HepG2 (cell line): Measurements from ENCODE around the gene EYA2. TPM values are rescaled to one million over a fixed set of nuclear protein-coding genes. Genes with fewer than 3 reads are reported as not detected.

Experiments
- ATAC-seq: fragments of 200-7000 bp; cut with Tn5 transposase; 3 replicates; pipeline ENCODE4 v1.9.1; 2020; ENCODE audit warnings: mild to moderate bottlenecking, moderate library complexity
- BruUV-seq: library from RNA; stranded (reverse); fragments of 400-500 nt; replicated peaks from 2 replicates; lab custom pipeline; 2021; lab: Mats Ljungman, UMichigan
- CTCF ChIA-PET: fragments of 300-600 bp; formaldehyde crosslinking; extraction: SDS; loops from one replicate; lab custom pipeline; 2021; ENCODE audit warnings: low total read pairs, inconsistent platforms, low intra/inter-chr PET ratio; lab: Yijun Ruan, JAX
- POLR2A ChIA-PET: fragments of 350-600 bp; sonication (Branson Sonifier 250); formaldehyde crosslinking; loops from one replicate; lab custom pipeline; 2020; ENCODE audit warnings: antibody characterized with exemption, inconsistent platforms; lab: Yijun Ruan, JAX
- DNase-seq: peaks from one replicate; pipeline ENCODE4 v3.0.0-alpha.2; 2015; ENCODE audit warnings: low spot score
- FAIRE-seq: peaks from 3 replicates; lab custom pipeline; 2011; peaks lifted over from hg19 to GRCh38; lab: Jason Lieb, UNC
- H2AFZ ChIP-seq: one replicate; pipeline ENCODE4 v1.6.1; 2011; ENCODE audit warnings: low read length, inconsistent platforms
- H3K27ac ChIP-seq: fragments of 300-600 bp; 3 replicates; pipeline ENCODE4 v1.8.0; 2011; ENCODE audit warnings: mixed run types, mild to moderate bottlenecking, mixed read lengths, low read length, inconsistent platforms; ENCODE audit not compliant: insufficient read depth; ENCODE audit errors: extremely low read length
- H3K27me3 ChIP-seq, 2 experiments: fragments of 200-600 bp in 1 of 2; 2 replicates in 1 of 2; 3 replicates in 1 of 2; pipeline versions ENCODE4 v1.6.0 to v1.8.0; 2011; ENCODE audit warnings: low read length in 2 of 2, mild to moderate bottlenecking in 2 of 2, moderate library complexity in 2 of 2, inconsistent platforms in 1 of 2; ENCODE audit not compliant: insufficient read depth in 2 of 2, control insufficient read depth in 1 of 2
- H3K36me3 ChIP-seq, 2 experiments: fragments of 200-600 bp in 1 of 2; replicated peaks in 1 of 2; 2 replicates in 1 of 2; 3 replicates in 1 of 2; pipeline versions ENCODE4 v1.5.1 to v1.8.0; 2011; ENCODE audit warnings: low read length in 2 of 2, inconsistent platforms in 1 of 2; ENCODE audit not compliant: insufficient read depth in 2 of 2, control insufficient read depth in 1 of 2
- H3K4me1 ChIP-seq: 2 replicates; pipeline ENCODE4 v1.5.1; 2012; ENCODE audit warnings: low read length, inconsistent platforms; ENCODE audit not compliant: insufficient read depth
- H3K4me2 ChIP-seq: 2 replicates; pipeline ENCODE4 v1.6.0; 2011; ENCODE audit warnings: low read depth, low read length, inconsistent platforms
- H3K4me3 ChIP-seq, 3 experiments: fragments of 200-600 bp in 1 of 3; sonication (generic), shearing (Covaris generic) in 1 of 3; replicated peaks in 1 of 3; 2 replicates each; pipeline ENCODE4 v1.5.1; 2011 to 2016; ENCODE audit warnings: low read length in 3 of 3, inconsistent platforms in 2 of 3, low read depth in 2 of 3, mild to moderate bottlenecking in 2 of 3, control low read depth in 1 of 3, mixed read lengths in 1 of 3; ENCODE audit not compliant: insufficient read depth in 1 of 3
- H3K79me2 ChIP-seq: one replicate; pipeline ENCODE4 v1.6.1; 2011; ENCODE audit warnings: low read length, inconsistent platforms; ENCODE audit not compliant: insufficient read depth
- H3K9ac ChIP-seq: 2 replicates; pipeline ENCODE4 v1.6.0; 2011; ENCODE audit warnings: mild to moderate bottlenecking, low read depth, low read length, inconsistent platforms; ENCODE audit not compliant: insufficient read depth
- H3K9me3 ChIP-seq: 2 replicates; pipeline ENCODE4 v1.5.1; 2012; ENCODE audit warnings: mild to moderate bottlenecking, low read length
- H4K20me1 ChIP-seq: 2 replicates; pipeline ENCODE4 v1.6.0; 2011; ENCODE audit warnings: inconsistent platforms, mild to moderate bottlenecking, low read length, moderate library complexity; ENCODE audit not compliant: insufficient read depth
- BCL6 ChIP-seq: IDR thresholded peaks from 2 replicates; pipeline ENCODE4 v1.6.1; 2016; ENCODE audit warnings: missing genetic modification reagents, missing compliant biosample characterization
- CENPBD1 ChIP-seq: sonication (generic); formaldehyde crosslinking; IDR thresholded peaks from 2 replicates; pipeline ENCODE4 v1.8.0; 2022; ENCODE audit warnings: missing genetic modification reagents, low read depth, mild to moderate bottlenecking, borderline replicate concordance
- EP300 ChIP-seq, 3 experiments: sonication (generic) in 1 of 3; formaldehyde crosslinking in 1 of 3; IDR thresholded peaks; 2 replicates each; pipeline versions ENCODE4 v1.5.1 to v1.6.1; 2011 to 2020; ENCODE audit warnings: low read depth in 2 of 3, low read length in 2 of 3, borderline replicate concordance in 1 of 3, improper control_type of control experiment in 1 of 3, mild to moderate bottlenecking in 1 of 3, missing genetic modification reagents in 1 of 3, moderate library complexity in 1 of 3
- HNF4A ChIP-seq: sonication (generic); formaldehyde crosslinking; IDR thresholded peaks from 2 replicates; pipeline ENCODE4 v1.4.0; 2020; ENCODE audit warnings: missing genetic modification reagents
- HNF4G ChIP-seq, 2 experiments: sonication (generic) in 1 of 2; formaldehyde crosslinking in 1 of 2; IDR thresholded peaks; 2 replicates each; pipeline versions ENCODE4 v1.4.0 to v1.6.1; 2011 to 2020; ENCODE audit warnings: borderline replicate concordance in 2 of 2, low read depth in 2 of 2, mild to moderate bottlenecking in 2 of 2, low read length in 1 of 2, missing genetic modification reagents in 1 of 2, moderate library complexity in 1 of 2
- PITX1 ChIP-seq: sonication (generic); formaldehyde crosslinking; IDR thresholded peaks from 2 replicates; pipeline ENCODE4 v1.5.1; 2020; ENCODE audit warnings: mild to moderate bottlenecking, missing genetic modification reagents
- POLR2G ChIP-seq: fragments of 200-400 bp; formaldehyde crosslinking; IDR thresholded peaks from 2 replicates; pipeline ENCODE4 v1.6.1; 2018; ENCODE audit warnings: mild to moderate bottlenecking, low read depth, low read length, moderate library complexity
- RARA ChIP-seq: IDR thresholded peaks from 2 replicates; pipeline ENCODE4 v1.6.1; 2016; ENCODE audit warnings: missing genetic modification reagents, missing compliant biosample characterization
- RBM22 ChIP-seq: fragments of 200-400 bp; formaldehyde crosslinking; optimal IDR thresholded peaks from 2 replicates; pipeline ENCODE3; 2017; ENCODE audit warnings: mild to moderate bottlenecking, low read length, moderate library complexity
- ZNF292 ChIP-seq: sonication (generic); formaldehyde crosslinking; IDR thresholded peaks from 2 replicates; pipeline ENCODE4 v1.8.1; 2022; ENCODE audit warnings: mild to moderate bottlenecking, low read depth, missing genetic modification reagents, borderline replicate concordance
- ZNF501 ChIP-seq: sonication (generic); formaldehyde crosslinking; IDR thresholded peaks from 2 replicates; pipeline ENCODE4 v1.5.1; 2020; ENCODE audit warnings: mild to moderate bottlenecking, moderate library complexity, missing genetic modification reagents
- ZNF580 ChIP-seq: IDR thresholded peaks from 2 replicates; pipeline ENCODE4 v1.6.1; 2016; ENCODE audit warnings: low read depth, borderline replicate concordance
- ZSCAN30 ChIP-seq: sonication (generic); formaldehyde crosslinking; IDR thresholded peaks from 2 replicates; pipeline ENCODE4 v1.5.0; 2020; ENCODE audit warnings: mild to moderate bottlenecking, missing genetic modification reagents
- WGBS: methylation state at CpG from one replicate; pipeline ENCODE4 v1.1.6; 2017; ENCODE audit warnings: low lambda C conversion rate; 5-methylcytosine and 5-hydroxymethylcytosine counted together
- in situ Hi-C: cut with HindIII; loops from 2 replicates; pipeline ENCODE4 v1.10.0; 2017; ENCODE audit warnings: low pct_unique_long_range_greater_than_20kb; ENCODE audit not compliant: extremely low pct_ligation_motif_present
- intact Hi-C: fragments of 100-400 bp; cut with micrococcal nuclease; formaldehyde crosslinking; loops from one replicate; pipeline ENCODE4 v1.10.0; 2022; ENCODE audit not compliant: unreplicated experiment
- polyA plus RNA-seq, 8 experiments: library from polyadenylated mRNA; depleted of rRNA in 3 of 8; stranded (reverse) in 7 of 8; unstranded in 1 of 8; fragments of >200 nt; fragmentation: Illumina TruSeq in 4 of 8; extraction: Trizol in 4 of 8; gene quantifications; 2 replicates each; pipeline versions ENCODE4 v1.2.1 to v1.2.3, GENCODE V29; 2011 to 2016; ENCODE audit warnings: low read depth in 4 of 8, missing spikeins in 1 of 8, mixed read lengths in 1 of 8; ENCODE audit not compliant: insufficient read depth in 1 of 8
- total RNA-seq, 5 experiments: library from RNA; depleted of rRNA; stranded (reverse); fragments of >200 nt; fragmentation: Illumina TruSeq; extraction: Trizol; gene quantifications; 2 replicates each; pipeline ENCODE4 v1.2.3, GENCODE V29; 2016; ENCODE audit warnings: low read depth in 1 of 5
- TF ChIP-seq, protein P1 (sequence below): sonication (generic); formaldehyde crosslinking; IDR thresholded peaks from 2 replicates; pipeline ENCODE4 v1.4.0; 2020; ENCODE audit warnings: missing genetic modification reagents
- TF ChIP-seq, protein P2 (sequence below): fragments of 450-650 bp; IDR thresholded peaks from 2 replicates; pipeline ENCODE4 v1.6.1; 2016

The EYA2 gene
- total and polyA plus RNA-seq, 2 of the 13 experiments (the other 11 are each of a cell fraction or from before 2014, with no cell fraction given), result not detected

DNA sequence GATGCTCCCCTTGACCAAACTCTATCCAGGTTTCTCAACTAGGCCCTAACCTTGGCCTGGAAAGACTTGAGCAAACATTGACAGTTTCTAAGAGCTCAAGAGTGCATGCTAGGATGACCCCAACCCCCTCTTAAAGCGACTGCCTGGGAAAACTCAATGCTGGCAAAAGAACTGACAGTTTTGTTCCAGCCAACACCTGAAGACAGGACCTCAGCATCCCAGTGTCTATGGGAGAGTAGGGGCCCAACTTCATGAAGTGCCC lies 341.9 kb downstream of the EYA2 start:
- 53% methylated on average over 1 of the region's 1 CpG for WGBS
- ChIA-PET CTCF (no interaction called here), POLR2A (interaction anchor here (0.6 to 1.3 kb wide), 3 partner anchors 120 to 182 kb away, joined by 3 to 5 read pairs (median 4); partner anchors contain the start of gene ZMYND8)
- no peak overlapping the region for H2AFZ ChIP-seq
- H3K9me3 ChIP-seq, result no peaks in the 10 kb centered on the region
- in situ Hi-C loops (no loop called here), intact Hi-C loops (no loop called here)
- peak overlapping the region; percentile 7 for H3K27ac ChIP-seq
- H3K27me3 ChIP-seq, result no peaks in the 10 kb centered on the region
- FAIRE-seq (peak; percentile 62), ATAC-seq (no peak), DNase-seq (no peak)
- H3K79me2 ChIP-seq, result peaks cover 6% of the 10 kb centered on the region
- H3K4me2 ChIP-seq, result no peak overlapping the region
- TF ChIP-seq BCL6 (CRISPR knock-in tag) (peak; percentile 53), HNF4G (IDR thresholded peaks at IDR 0.05; ENCODE audit: borderline replicate concordance, low read depth, low read length) (peak; percentile 14; the same call in 1 of the 2 replicates), HNF4G (CRISPR knock-in tag; IDR thresholded peaks at IDR 0.05; ENCODE audit: borderline replicate concordance, low read depth) (no peak), CENPBD1 (CRISPR knock-in tag) (no peak), ZNF292 (CRISPR knock-in tag) (0 out of 2 replicates have a peak, but pooled peaks have one; percentile 22), PITX1 (CRISPR knock-in tag) (0 out of 2 replicates have a peak, but pooled peaks have one; percentile 9), ZNF580 (CRISPR knock-in tag) (no peak), ZNF501 (CRISPR knock-in tag) (0 out of 2 replicates have a peak, but pooled peaks have one; percentile 23), RARA (CRISPR knock-in tag) (peak; percentile 73), HNF4A (peak; percentile 46), RBM22 (peak; percentile 10), ZSCAN30 (CRISPR knock-in tag) (no peak), POLR2G (peak; percentile 27; the same call in 1 of the 2 replicates), EP300 (IDR thresholded peaks at IDR 0.05; ENCODE audit: low read depth in 2 of 2, low read length in 2 of 2) (peak in 1 of 2 experiments; percentile 59; a peak in 1 of 4 replicates), EP300 (CRISPR knock-in tag; IDR thresholded peaks at IDR 0.05; ENCODE audit: borderline replicate concordance) (no peak)
- TF ChIP-seq, protein P1, sequence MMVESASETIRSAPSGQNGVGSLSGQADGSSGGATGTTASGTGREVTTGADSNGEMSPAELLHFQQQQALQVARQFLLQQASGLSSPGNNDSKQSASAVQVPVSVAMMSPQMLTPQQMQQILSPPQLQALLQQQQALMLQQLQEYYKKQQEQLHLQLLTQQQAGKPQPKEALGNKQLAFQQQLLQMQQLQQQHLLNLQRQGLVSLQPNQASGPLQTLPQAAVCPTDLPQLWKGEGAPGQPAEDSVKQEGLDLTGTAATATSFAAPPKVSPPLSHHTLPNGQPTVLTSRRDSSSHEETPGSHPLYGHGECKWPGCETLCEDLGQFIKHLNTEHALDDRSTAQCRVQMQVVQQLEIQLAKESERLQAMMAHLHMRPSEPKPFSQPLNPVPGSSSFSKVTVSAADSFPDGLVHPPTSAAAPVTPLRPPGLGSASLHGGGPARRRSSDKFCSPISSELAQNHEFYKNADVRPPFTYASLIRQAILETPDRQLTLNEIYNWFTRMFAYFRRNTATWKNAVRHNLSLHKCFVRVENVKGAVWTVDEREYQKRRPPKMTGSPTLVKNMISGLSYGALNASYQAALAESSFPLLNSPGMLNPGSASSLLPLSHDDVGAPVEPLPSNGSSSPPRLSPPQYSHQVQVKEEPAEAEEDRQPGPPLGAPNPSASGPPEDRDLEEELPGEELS, result no peak
- TF ChIP-seq, protein P2, sequence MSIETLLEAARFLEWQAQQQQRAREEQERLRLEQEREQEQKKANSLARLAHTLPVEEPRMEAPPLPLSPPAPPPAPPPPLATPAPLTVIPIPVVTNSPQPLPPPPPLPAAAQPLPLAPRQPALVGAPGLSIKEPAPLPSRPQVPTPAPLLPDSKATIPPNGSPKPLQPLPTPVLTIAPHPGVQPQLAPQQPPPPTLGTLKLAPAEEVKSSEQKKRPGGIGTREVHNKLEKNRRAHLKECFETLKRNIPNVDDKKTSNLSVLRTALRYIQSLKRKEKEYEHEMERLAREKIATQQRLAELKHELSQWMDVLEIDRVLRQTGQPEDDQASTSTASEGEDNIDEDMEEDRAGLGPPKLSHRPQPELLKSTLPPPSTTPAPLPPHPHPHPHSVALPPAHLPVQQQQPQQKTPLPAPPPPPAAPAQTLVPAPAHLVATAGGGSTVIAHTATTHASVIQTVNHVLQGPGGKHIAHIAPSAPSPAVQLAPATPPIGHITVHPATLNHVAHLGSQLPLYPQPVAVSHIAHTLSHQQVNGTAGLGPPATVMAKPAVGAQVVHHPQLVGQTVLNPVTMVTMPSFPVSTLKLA, result no peak
- no peak overlapping the region for H3K9ac ChIP-seq
- peaks cover 65% of the 10 kb centered on the region for H4K20me1 ChIP-seq
- peaks cover 60% of the 10 kb centered on the region for H3K4me1 ChIP-seq
- H3K4me3 ChIP-seq, result no peak overlapping the region
- H3K36me3 ChIP-seq, result peaks cover 43 to 76% of the 10 kb centered on the region in 2 experiments
- BruUV-seq, result no TSS peak
